GM19397 (cell line): ENCODE data around the gene COL23A1.

ENCODE experiments used
- ATAC-seq: cut with Tn5 transposase; IDR thresholded peaks from one replicate; pipeline ENCODE4 v1.9.1; 2021; ENCODE audit warnings: mild to moderate bottlenecking, moderate library complexity; ENCODE audit not compliant: unreplicated experiment

The COL23A1 gene

DNA sequence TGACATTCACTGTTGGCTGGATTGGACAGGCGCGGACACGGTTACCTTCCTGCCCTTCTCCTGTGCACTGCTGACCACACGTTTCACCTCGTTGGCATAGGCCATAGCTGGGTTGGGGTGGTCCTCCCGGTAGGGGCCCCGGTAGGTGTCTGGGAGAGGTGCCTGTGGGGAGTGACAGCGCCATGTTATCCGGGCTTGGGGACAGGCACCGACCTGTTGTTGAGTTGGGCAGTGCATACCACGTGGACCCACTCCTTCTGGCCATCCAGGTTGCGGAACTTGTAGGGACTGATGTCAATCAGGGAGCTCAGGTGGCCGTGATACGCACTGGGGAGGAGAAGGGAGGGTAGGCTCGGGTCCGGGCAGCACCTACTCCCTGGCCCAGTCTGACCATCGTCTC is 365.8 kb downstream of the COL23A1 start:
- ATAC-seq: no peak

DNA sequence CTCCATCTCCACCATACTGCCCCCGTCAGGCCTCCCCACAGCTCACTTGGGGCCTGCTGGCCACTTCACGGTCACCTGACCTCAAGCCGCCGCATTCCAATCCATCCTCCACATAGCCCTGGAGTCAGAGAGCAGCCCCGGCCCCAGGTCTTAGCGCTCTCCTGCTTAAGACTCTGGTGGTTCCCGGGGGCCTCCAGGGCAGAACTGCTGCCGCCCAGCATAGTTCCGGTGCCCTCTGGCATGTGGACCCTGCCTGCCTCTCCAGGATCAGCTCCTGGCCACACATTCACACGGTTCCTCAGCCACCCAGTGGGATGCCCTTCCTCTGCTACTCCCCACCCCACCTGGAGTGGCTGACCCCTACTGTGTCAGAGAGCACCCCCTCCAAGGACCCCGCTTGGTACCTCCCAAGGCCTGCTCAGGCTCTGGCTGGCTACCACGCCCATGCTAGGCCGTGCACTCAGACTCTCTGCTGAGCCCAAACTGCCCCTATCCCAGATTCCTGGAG is 366.3 kb downstream of the COL23A1 start:
- no peak for ATAC-seq

DNA sequence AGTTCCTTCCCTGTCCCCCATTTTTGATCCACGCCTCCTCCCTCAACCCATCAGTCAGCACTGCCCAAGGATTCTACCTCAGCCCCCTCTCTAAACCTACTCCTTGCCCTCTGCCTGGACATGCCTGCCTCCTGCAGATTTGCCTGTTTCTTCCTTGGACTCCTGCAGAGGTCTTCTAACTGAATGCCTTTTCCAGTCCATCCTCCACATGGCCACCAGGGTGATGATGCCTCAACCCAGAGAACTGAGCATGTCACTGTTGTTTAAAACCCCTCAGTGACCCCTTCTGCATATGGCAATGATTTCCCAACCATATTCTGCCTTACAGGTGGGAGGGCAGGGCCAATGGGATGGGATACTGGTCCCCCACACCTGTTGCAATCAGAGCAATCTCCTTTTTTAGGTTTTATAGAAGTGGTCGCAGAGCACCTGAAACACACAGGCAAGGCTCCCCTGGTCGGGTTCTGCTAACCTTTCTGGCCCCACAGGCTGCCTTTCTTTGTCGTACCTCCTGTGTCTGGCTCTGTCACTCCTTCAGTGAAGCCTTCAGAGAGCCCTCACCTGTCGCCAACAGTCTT is 366.9 kb downstream of the COL23A1 start:
- ATAC-seq: no peak

DNA sequence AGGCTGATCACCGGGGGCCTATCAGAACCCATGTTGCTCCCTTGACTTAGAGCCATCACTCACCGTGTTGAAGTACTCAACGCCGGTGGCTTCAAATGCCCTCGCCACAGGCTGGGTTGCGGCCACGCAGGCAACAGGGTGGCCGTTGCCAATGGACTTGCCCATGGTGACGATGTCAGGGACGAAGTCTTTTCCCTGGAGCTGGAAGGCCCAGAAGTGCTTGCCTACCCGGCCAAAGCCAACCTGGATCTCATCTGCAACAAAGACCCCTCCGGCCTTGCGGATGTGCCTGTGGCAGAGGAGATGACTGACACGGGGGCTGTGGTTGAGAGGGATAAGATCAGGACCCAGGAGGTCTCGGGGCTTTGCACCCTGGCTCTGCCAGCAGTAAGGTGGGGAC is 367.9 kb downstream of the COL23A1 start:
- ATAC-seq: no peak

DNA sequence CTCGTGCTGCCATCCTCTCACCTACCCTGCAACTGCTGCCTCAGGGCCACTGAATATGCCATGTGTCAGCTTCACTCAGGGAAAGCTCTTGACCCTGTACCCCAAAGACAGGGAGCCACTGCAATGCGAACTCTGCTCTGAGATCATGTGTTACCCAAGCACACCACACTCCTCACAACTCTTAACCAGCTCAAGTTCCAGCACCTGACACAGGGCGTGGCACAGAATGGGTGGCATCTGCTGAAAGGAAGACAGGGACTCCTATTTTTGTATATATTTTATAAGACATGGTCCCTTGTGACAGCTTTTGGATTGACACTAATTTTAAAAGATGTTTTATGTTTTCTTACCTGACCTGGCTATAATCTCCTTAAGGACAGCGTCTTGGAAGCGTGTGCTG is 368.3 kb downstream of the COL23A1 start:
- ATAC-seq: no peak

DNA sequence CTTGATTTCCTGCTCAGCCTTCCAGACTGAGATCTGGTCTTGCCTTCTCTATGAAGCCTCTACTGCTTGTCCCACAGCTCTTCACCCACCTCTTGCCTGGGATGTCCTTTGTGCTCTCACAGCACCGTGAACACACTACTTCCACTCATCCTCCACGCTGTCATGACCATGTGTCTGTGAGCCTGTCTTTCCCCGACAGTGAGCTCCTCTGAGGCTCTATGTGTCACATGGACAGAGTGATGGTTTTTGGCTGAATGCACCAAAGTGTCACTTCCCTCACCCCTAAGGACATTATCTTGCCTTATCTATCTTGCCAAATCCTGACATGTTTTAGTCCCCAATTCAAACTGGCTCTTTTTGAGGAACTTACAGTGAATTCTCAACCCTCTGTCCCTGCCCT is 368.9 kb downstream of the COL23A1 start:
- ATAC-seq: no peak

DNA sequence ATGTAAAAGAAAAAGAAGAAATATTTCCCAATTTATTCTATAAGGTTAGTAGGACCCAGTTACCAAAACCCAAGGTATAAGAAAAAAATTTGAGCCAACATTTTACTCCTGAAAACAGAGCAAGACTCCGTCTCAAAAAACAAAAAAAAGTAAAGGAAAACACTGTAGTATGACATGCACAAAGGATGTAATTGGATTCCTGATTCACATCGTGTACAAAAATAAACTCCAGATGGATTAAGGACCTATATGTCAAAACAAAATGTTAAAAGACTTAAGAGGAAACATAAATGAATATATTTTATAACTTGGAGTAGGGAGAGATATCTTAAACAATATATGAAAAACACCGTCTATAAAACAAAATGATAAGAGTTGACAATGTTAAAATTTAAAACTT is 371.4 kb downstream of the COL23A1 start:
- ATAC-seq: no peak

DNA sequence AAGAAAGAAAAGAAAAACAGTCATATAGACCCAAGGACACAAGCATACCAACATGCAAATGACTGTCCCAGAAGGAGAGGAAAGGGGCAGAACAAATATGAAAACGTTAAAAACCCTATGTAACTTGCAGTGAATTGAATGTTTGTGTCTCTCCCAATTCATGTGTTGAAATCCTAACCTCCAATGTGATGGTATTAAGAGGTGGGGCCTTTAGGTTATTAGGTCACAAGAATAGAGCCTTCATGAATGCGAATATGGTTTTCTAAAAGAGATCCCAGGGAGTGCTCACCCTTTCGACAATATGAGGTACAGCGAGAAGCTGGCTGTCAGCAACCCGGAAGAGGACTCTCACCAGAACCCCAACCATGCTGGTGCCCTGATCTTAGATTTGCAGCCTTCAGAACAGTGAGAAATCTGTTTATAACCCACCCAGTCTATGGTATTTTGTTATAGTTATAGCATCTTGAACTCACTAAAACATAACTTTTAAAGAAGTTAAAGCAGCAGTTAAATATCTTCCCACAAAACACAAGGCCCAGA is 371.9 kb downstream of the COL23A1 start:
- no peak for ATAC-seq

DNA sequence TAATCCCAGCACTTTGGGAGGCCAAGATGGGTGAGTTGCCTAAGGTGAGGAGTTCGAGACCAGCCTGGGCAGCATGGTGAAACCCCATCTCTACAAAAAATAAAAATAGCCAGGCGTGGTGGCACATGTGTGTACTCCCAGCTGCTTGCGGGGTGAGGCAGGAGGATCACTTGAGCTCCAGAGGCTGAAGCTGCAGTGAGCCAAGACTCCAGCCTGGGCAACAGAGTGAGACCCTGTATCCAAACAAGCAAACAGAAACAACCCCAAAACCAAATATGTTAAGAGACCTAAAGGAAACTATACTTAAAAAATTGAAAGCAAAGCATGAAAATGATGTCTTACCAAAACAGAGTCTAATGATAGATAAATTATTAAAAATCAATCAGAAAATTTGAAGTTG is 373.4 kb downstream of the COL23A1 start:
- ATAC-seq: no peak

DNA sequence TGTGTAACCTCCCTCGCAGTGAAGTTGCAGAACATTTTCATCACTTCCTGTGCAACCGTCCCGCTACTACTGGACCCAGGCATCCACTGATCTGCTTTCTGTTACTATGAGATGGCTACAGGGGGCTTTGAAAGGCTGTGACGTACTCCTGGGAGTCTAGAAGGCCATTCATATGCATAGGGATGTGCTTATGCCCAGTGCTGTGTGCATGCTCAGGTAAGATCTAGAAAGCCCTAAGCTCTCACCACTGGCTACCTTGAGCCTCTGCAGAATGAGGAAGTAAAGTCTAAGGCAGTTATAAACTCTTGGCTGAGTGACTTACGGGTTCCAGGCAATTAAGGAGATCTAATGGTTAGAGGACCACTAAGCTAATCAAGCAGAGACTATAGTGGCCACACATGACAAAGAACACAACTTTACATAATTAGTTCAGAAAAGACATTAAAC is 374.1 kb downstream of the COL23A1 start:
- no peak for ATAC-seq

DNA sequence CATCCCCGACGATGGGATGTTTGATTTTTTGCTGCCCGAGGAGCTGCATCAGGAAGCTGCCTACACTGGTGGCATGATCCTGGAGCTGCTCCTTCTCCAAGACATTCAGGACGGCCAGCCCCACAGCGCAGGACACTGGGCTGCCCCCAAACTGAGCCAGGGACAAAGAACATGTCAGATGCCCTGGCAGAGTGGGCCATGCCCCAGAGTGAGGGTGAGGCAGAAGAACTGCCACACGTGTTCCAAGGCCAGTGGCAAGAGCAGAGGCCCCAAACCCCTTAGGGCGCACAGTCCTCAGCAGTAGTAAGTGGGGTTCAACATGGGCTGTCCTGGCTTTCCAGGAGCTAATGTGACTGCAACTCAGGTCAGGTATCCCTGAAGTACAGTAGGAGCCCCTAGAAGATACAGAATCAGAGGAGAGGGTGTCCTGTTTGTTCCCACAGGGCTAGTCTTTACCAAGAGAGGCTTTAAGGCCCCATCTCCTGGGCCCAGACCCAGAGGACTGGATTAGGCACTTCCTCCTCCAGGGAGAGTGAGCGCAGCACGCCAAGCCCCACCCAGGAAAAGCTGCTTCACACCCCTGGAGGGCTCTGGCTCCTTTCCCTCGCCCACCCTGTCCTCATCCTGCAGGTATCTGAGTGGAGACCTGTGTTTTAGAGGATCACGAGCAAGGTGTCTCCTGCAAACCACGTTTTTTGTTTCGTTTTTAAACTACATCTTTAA is 374.8 kb downstream of the COL23A1 start:
- ATAC-seq: no peak

DNA sequence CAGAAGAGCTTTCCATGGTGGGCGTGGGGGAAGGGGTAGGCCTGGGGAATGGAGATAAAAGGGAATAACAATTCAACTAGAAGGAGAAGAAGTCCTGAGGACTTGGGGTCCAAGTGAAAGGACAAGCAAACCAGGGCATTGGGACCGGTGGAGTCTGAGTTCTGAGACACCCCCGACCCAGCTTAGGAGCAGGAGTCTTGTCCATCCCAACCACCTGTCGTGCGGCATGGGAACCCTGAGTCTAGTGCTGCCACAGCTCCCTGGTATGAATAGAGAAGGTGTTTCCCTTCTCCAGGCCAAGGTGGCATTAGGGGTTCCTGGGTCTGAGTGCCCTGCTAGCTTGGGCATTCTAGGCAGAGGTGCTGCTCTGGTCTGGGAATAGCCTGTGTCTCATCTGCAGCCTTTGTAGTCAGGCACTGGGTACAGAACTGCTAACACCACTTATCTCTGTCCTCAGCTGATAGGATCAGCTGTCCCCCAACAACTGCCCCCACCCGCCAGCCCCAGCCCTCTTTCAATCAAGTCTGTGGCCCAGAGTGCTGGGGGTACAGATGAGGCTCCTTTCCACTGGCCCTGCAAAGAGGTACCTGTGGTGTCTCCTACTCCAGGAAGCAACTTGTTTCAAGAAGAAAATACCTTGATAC is 375.9 kb downstream of the COL23A1 start:
- no peak for ATAC-seq

DNA sequence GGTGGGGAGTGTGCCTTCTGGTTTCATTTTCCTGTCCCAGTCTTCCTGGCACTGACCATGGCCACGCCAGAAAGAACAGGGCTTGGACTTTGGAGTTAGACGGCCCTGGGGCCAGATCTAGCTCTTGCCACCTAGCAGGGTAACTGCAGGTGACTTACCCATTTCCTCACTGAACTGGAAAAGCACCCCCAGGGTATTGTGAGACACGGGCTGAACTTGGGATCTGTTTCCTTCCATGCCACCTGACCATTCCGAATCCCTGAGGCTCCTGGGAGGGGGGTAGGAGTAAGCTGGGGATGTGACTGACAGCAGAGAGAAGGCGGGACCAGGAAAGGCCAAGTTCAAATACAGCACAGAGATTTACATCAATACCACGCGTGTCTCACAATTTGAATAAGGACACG is 376.4 kb downstream of the COL23A1 start:
- ATAC-seq: no peak

DNA sequence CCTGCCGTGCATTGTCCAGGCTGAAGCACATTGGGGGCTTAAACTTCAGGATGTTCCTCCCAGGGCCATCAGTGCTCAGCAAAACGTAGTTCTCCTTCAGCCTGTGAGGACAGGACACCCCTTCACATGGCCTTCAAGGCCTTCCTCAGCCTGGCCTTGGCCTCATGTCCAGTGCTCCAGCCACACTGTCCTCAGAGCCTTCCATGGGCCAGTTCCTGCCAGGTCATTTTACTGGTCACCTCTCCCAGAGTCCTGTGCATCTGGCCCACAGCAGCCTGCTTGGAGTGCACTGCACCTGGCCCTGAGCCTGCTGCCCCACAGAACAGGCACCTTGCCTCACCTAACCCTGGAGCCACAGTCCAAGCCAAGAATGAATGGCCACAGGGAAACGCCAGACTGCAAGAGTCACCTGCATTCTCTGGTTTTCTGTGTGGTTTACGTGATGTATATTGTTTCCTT is 377.2 kb downstream of the COL23A1 start:
- no peak for ATAC-seq

DNA sequence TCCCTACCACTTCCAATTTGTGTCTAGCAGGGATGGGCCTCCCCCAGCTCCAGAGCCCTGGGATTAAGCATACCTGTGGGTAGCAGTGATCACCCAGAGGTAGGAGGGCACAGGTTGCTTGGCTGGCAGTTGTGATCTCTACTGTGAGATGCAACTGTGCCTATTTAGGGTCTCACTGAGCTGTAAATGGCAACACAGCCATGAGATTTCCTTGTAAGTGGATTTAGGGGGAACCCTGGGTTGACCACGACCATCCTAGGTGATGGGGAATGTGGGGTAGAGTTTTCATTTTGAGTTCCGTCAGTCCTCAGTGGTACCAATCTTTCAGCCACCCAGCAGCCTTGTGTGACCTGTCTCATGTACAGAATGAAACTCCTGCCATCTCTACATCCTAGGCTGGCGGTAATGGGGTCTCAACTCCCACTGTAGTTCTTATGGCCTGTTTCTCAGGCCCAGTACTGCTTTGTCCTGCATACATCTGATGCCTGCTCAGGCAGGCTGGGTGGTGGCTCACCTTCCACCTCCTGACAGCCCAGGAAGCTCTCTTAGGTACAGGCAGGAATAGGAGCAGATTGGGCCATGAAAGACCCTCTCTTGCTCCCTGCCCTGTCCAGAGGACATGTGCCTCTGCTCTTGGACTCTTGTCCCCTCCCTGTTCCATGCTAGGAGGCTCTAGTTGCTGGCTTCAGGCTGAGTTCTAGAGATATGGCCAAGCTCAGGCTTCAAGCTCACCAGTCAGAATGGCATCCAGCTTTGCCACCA is 377.8 kb downstream of the COL23A1 start:
- no peak for ATAC-seq

DNA sequence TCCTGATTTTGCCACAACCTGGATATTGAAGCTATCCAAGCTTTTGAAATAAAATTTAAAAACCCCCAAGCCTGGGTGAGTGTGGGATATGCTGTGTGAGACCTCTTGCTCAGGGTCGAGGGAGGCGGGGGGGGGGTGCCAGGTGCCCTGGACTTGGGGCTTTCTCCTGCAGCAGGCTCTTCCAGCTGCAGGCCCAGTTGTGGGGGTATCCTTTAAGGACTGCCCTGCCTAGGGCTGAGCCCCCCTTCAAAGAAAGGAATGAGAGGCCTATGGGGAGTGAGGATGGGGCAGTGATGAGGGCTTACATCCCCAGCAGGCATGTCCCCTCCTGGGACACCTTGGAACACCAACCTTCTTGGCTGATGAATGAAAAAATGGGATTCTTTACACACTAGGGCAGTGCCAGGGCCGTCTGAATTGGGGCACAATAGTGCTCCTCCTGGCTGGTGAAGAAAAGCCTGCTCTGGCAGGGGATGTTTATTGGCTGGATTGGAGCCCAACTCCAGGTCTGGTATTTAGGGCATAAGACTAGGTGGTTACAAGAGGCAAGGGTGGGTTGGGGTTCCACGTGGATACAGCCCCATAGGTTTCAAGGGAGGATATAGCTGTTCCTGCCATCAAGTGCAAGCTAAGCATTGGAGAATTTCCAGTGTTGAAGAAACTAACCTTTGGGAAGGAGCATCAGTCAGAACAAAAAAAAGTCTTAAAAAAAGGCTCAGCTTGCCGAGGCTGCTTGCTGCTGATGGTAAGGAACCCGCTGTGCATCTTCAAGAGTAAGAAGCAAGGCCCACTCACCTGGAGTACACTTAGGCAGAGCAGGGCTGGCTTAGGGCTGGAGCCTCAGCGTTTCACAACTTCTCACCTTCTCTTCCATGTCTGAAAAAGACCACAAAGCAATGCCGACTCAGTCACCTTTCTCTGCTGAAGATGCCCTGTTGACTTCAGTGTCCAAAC is 378.8 kb downstream of the COL23A1 start:
- no peak for ATAC-seq

DNA sequence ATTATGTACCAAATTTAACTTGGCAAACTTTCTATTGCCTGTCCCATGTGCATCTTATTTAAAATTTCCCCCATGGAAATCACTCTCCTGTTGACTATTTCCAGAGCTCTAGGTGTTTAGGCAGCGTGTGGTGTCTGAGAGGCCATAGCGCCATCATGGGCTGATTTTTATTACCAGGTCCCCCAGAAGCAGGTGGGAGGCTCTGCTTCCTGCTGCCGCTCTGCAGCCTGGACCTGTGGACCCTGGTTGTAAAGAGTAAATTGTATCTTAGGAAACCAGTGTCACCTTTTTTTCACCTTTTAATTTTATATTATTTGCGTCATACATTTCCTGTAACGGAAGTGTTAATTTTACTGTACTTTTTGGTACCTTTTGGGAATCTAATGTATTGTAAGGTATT is 379.5 kb downstream of the COL23A1 start:
- ATAC-seq: no peak

DNA sequence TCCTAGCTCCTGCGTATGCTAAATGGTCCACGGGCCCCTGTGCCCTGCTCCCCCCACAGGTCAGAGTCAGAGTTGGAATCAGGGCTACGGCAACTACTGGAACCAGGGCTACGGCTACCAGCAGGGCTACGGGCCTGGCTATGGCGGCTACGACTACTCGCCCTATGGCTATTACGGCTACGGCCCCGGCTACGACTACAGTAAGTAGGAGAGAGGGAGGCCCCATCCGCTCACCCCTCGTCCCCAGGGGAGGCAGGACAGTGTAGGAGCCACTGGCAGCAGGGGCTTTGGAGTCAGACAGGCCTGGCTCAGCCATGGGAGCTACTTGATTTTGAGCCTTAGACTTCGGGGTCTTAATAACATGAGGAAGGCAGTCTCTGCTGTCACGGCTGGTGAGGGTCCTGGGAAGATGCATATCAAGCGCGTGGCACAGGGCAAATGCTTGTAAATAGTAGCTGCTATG is 380.1 kb downstream of the COL23A1 start:
- no peak for ATAC-seq

DNA sequence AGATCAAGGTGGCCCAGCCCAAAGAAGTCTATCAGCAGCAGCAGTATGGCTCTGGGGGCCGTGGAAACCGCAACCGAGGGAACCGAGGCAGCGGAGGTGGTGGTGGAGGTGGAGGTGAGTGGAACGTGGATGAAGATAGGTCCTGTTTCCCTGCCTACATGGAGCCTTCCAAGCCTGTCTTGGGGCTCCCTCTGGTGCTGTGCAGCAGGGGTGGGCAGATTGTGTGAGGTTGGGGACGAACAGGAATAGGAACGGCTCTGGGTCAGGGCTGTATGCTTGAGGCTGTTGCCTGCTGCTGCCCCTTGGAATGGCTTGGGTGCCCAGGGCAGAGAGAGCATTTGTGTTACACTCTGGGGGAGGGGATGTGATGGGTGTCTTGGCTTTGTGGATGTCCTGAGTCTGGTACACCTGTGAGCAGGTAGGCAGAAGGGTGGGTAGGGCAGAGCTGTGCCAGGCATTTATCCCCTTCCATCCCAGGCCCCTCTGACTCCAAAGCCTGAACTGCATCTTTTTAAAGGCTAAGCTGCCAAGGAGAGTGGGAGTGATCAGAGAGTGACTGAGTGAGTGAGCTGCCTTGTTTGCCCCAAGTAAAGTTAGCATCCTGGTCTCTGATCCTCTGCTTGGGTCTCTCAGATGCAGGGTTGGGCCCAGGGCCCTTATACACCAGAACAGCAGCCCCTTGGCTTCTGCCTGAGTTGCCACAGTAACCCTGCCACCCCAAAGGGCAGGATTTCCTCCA is 380.7 kb downstream of the COL23A1 start:
- no peak for ATAC-seq
